Hepatocyte (in vitro differentiated cells): ENCODE data around the gene AXIN1. TPM values are rescaled to one million over a fixed set of nuclear protein-coding genes. Genes with fewer than 3 reads are reported as not detected.

Experiments
- DNase-seq: peaks from one replicate; pipeline ENCODE4 v3.0.0-alpha.2; 2016; ENCODE audit warnings: low spot score
- H2AFZ ChIP-seq: fragments of 200-600 bp; sonication (generic); 2 replicates; pipeline ENCODE4 v1.6.0; 2016; ENCODE audit warnings: antibody characterized with exemption, mild to moderate bottlenecking
- H3K27ac ChIP-seq: fragments of 200-600 bp; sonication (generic); 2 replicates; pipeline ENCODE4 v1.5.1; 2016; ENCODE audit warnings: mild to moderate bottlenecking
- H3K27me3 ChIP-seq: fragments of 200-600 bp; sonication (generic); 2 replicates; pipeline ENCODE4 v1.6.1; 2016
- H3K36me3 ChIP-seq: fragments of 200-600 bp; sonication (generic); replicated peaks from 2 replicates; pipeline ENCODE4 v1.5.1; 2016; ENCODE audit warnings: low read depth; ENCODE audit not compliant: insufficient read depth
- H3K4me1 ChIP-seq: fragments of 200-600 bp; sonication (generic); 2 replicates; pipeline ENCODE4 v1.5.1; 2016; ENCODE audit warnings: mild to moderate bottlenecking, moderate library complexity; ENCODE audit not compliant: insufficient read depth
- H3K4me2 ChIP-seq: fragments of 200-600 bp; sonication (generic); 2 replicates; pipeline ENCODE4 v1.6.0; 2016
- H3K4me3 ChIP-seq: fragments of 200-600 bp; sonication (generic); 2 replicates; pipeline ENCODE4 v1.5.1; 2016; ENCODE audit warnings: mild to moderate bottlenecking
- H3K79me2 ChIP-seq: fragments of 200-600 bp; sonication (generic); 2 replicates; pipeline ENCODE4 v1.6.0; 2017; ENCODE audit warnings: mild to moderate bottlenecking
- H3K9me2 ChIP-seq: fragments of 200-600 bp; sonication (generic); replicated peaks from 2 replicates; pipeline ENCODE4 v1.6.0; 2017; ENCODE audit warnings: mild to moderate bottlenecking; ENCODE audit not compliant: insufficient read depth
- H3K9me3 ChIP-seq: fragments of 200-600 bp; sonication (generic); 2 replicates; pipeline ENCODE4 v1.5.1; 2016; ENCODE audit warnings: low read depth, mild to moderate bottlenecking
- H4K20me1 ChIP-seq: fragments of 200-600 bp; sonication (generic); 2 replicates; pipeline ENCODE4 v1.6.0; 2016; ENCODE audit warnings: mild to moderate bottlenecking; ENCODE audit not compliant: insufficient read depth, poor library complexity, severe bottlenecking
- EZH2 ChIP-seq: fragments of 200-600 bp; sonication (generic); IDR thresholded peaks from 2 replicates; pipeline ENCODE4 v1.6.1; 2016; ENCODE audit warnings: antibody characterized with exemption, mild to moderate bottlenecking, borderline replicate concordance
- EZH2phosphoT487 ChIP-seq: fragments of 200-600 bp; sonication (generic); IDR thresholded peaks from one replicate; pipeline ENCODE4 v1.6.1; 2018; ENCODE audit warnings: antibody characterized with exemption, mild to moderate bottlenecking, low read depth, moderate library complexity; ENCODE audit not compliant: unreplicated experiment, severe bottlenecking
- WGBS: methylation state at CpG from one replicate; pipeline ENCODE4 v1.1.6; 2016; ENCODE audit warnings: low lambda C conversion rate; ENCODE audit errors: missing lambda C conversion rate; 5-methylcytosine and 5-hydroxymethylcytosine counted together
- polyA plus RNA-seq: library from polyadenylated mRNA; unstranded; fragments of >200 nt; fragmentation: Nextera tagmentation; extraction: Ambion mirVana; gene quantifications from 2 replicates; pipeline ENCODE4 v1.2.1, GENCODE V29; 2016
- total RNA-seq: library from RNA; depleted of rRNA; stranded (reverse); fragments of >200 nt; gene quantifications from 2 replicates; pipeline ENCODE4 v1.2.3, GENCODE V29; 2014
- TF ChIP-seq, protein P1 (sequence below): fragments of 200-600 bp; sonication (generic); IDR thresholded peaks from 2 replicates; pipeline ENCODE4 v1.5.1; 2016; ENCODE audit warnings: antibody characterized with exemption, mild to moderate bottlenecking; ENCODE audit not compliant: poor library complexity

The AXIN1 gene
- total and polyA plus RNA-seq, 2 experiments from 2014 or later, result 16.1 to 27.2 TPM

DNA sequence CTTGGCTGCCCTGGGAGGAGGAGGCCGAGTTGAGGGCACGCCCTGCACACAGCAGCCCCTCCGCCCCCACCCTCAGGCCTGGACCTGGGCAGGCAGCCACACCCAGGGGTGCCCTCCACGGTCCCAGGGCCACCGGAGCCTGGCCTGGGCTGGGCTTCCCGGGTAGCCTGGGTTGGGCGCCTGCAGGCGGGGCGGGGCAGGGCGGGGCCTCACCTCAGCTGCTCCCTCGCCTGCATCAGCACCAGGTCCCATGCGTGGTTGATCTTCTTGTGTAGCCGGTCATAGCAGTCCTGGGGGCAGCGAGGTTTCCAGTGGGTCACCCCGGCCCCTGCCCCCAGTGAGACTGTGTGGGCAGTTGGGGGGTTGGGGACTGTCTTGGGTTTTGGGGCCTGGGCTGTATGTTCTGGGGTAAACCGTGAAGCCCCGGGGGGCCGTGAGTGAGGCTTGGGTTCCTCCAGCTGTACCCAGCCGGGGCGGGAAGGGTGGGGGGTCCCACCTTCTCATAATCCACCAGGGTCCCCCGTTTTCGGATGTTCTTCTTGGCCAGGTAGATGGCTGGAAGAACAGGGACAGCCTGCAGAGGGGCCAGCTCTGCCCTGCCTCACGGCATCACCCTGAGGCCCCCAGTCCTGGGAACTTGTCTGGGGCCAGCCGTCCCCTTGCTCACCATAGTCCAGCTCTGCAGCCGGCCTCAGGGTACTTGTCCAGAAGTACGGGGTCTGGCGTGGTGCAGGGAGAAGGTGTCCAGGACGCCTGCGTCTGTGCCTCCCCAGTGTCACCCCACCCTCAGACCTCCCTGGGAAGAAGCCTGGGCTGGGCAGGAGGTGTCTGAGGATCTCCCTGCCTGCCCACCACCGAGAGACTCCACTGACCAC lies 78.7 kb downstream of the AXIN1 start:
- Histone ChIP-seq H2AFZ (no peak overlapping the region), H3K9me3 (no peaks in the 10 kb centered on the region), H3K27ac (no peak overlapping the region), H3K36me3 (no peaks in the 10 kb centered on the region), H3K4me2 (no peak overlapping the region), H3K9me2 (no peaks in the 10 kb centered on the region), H3K4me3 (no peak overlapping the region), H3K27me3 (peaks cover 28% of the 10 kb centered on the region), H4K20me1 (no peaks in the 10 kb centered on the region), H3K79me2 (no peaks in the 10 kb centered on the region), H3K4me1 (no peaks in the 10 kb centered on the region)
- DNase-seq, result no peak
- whole genome bisulfite sequencing, result 91% methylated on average over 24 of the region's 30 CpGs
- TF ChIP-seq, protein P1, sequence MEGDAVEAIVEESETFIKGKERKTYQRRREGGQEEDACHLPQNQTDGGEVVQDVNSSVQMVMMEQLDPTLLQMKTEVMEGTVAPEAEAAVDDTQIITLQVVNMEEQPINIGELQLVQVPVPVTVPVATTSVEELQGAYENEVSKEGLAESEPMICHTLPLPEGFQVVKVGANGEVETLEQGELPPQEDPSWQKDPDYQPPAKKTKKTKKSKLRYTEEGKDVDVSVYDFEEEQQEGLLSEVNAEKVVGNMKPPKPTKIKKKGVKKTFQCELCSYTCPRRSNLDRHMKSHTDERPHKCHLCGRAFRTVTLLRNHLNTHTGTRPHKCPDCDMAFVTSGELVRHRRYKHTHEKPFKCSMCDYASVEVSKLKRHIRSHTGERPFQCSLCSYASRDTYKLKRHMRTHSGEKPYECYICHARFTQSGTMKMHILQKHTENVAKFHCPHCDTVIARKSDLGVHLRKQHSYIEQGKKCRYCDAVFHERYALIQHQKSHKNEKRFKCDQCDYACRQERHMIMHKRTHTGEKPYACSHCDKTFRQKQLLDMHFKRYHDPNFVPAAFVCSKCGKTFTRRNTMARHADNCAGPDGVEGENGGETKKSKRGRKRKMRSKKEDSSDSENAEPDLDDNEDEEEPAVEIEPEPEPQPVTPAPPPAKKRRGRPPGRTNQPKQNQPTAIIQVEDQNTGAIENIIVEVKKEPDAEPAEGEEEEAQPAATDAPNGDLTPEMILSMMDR, result no peak
- TF ChIP-seq EZH2phosphoT487 (no peak), EZH2 (no peak)

DNA sequence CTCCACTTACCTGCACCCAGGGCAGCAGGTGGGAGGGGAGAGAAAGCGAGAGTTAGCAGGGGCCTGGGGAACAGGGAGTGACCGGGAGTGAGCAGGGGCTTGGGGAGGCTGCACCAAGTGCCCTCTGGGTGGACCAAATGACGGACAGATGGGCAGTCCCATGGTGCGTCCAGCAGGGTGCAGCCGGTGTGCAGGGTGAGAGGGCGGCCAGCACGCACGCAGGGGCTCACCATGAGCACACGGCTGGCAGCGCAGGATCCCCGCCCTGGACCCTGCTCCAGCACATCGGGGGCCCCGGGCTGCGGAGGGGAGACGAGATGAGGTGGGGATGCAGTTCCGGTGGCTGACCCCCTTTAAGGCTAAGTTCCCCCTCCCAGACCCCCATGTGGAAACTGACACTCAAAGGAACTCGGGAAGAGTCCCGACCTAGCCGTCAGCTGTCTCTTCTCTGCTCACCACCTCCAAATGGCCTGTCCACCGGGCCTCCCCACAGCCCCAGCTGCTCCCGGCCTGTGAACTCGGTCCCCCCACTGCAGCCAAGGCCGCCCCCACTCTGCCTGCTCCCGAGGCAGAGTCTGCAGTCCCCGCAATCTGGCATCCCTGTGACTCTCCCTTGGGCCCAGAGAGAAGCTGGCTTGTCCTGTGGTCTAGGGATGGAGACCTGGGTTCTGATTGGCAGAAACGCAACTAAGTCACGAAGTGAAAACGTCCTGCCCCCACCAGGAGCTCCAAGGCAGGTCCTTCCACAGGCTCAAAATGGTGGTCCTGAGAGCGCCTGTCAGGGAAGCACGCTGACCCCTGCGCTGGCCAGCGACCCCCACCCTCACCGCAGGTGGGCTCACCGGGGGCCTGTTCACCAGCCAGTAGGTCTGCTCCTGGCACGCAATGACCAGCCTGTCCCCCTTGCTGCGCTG lies 79.6 kb downstream of the AXIN1 start:
- WGBS, result 90% methylated on average over 26 of the region's 36 CpGs
- no peak overlapping the region for H2AFZ ChIP-seq
- H3K9me2 ChIP-seq, result no peaks in the 10 kb centered on the region
- no peak overlapping the region for H3K27ac ChIP-seq
- H3K79me2 ChIP-seq, result no peaks in the 10 kb centered on the region
- no peak overlapping the region for H3K4me3 ChIP-seq
- DNase-seq, result no peak
- no peak overlapping the region for H3K4me2 ChIP-seq
- TF ChIP-seq, protein P1, result no peak
- TF ChIP-seq EZH2 (no peak), EZH2phosphoT487 (no peak)
- no peaks in the 10 kb centered on the region for H3K36me3 ChIP-seq
- H4K20me1 ChIP-seq, result no peaks in the 10 kb centered on the region
- no peaks in the 10 kb centered on the region for H3K9me3 ChIP-seq
- H3K27me3 ChIP-seq, result peaks cover 28% of the 10 kb centered on the region
- H3K4me1 ChIP-seq, result no peaks in the 10 kb centered on the region

DNA sequence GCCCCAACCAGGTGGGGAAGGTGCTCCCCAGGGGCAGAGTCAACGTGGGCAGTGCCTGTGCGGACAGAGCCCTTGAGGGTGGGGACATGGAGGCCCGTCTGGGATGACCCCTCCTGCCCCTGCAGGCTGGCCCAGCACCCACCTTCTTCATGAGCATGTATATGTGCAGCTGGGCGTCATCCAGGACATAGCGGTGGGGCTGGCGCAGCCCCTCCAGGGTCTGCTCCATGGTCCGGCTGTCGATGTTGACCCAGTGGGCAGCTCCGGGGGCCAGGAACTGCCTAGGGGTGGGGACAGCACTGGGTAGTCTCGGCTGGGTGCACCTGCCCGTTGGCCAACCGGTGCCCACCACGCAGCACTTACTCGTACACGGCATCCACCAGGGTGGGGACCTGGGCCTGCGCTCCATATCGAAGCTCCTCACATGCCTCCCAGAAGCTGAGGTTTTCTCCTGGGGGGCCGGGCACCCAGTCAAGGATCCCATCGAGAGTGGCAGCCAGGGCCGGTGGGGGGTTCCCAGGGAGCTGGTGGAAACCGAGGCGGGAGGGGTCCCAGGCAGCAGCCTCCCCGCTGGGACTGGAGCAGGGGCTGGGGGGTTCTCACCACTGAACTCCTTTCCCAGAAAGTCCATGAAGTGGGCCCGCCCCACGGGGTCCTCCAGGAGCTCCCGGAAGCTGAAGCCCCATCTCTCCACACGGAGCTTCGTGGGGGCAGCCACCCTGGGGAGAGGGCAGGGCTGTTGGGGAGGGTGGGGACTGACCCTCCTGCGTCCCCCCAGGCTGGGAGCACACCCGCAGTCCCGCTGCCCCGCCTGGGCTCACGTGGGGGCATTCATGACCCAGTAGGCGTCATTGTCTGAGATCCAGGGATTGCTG lies 81.9 kb downstream of the AXIN1 start:
- Histone ChIP-seq H3K27ac (no peak overlapping the region), H3K79me2 (no peaks in the 10 kb centered on the region), H3K9me3 (no peaks in the 10 kb centered on the region), H4K20me1 (no peaks in the 10 kb centered on the region), H3K4me2 (no peak overlapping the region), H2AFZ (no peak overlapping the region), H3K9me2 (no peaks in the 10 kb centered on the region), H3K27me3 (peaks cover 15% of the 10 kb centered on the region), H3K36me3 (no peaks in the 10 kb centered on the region), H3K4me1 (no peaks in the 10 kb centered on the region), H3K4me3 (no peak overlapping the region)
- TF ChIP-seq, protein P1, result no peak
- TF ChIP-seq EZH2, result no peak
- TF ChIP-seq EZH2phosphoT487, result no peak
- no peak for DNase-seq
- 87% methylated on average over 16 of the region's 34 CpGs for whole genome bisulfite sequencing
